Smooth muscle cell (in vitro differentiated cells): ENCODE data around the gene ZNF467. TPM values are rescaled to one million over a fixed set of nuclear protein-coding genes. Genes with fewer than 3 reads are reported as not detected.

ENCODE experiments used
- DNase-seq: peaks from one replicate; lab custom pipeline; 2025; ENCODE audit not compliant: unreplicated experiment; lab: John Stamatoyannopoulos, UW
- H2AFZ ChIP-seq: fragments of 200-600 bp; sonication (generic); 2 replicates; pipeline ENCODE4 v1.6.0; 2016; ENCODE audit warnings: antibody characterized with exemption, low read depth, mild to moderate bottlenecking
- H3F3A ChIP-seq: fragments of 200-600 bp; sonication (generic); 2 replicates; pipeline ENCODE4 v1.6.0; 2017; ENCODE audit warnings: antibody characterized with exemption, low read depth
- H3K27ac ChIP-seq: fragments of 200-600 bp; sonication (generic); 2 replicates; pipeline ENCODE4 v1.5.1; 2016; ENCODE audit warnings: low read depth, mild to moderate bottlenecking
- H3K27me3 ChIP-seq: fragments of 200-600 bp; sonication (generic); 2 replicates; pipeline ENCODE4 v1.6.1; 2016; ENCODE audit warnings: low read depth, mild to moderate bottlenecking
- H3K36me3 ChIP-seq: fragments of 200-600 bp; sonication (generic); 2 replicates; pipeline ENCODE4 v1.5.1; 2016; ENCODE audit warnings: low read depth
- H3K4me1 ChIP-seq: fragments of 200-600 bp; sonication (generic); 2 replicates; pipeline ENCODE4 v1.5.1; 2016; ENCODE audit warnings: low read depth
- H3K4me2 ChIP-seq: fragments of 200-600 bp; sonication (generic); 2 replicates; pipeline ENCODE4 v1.6.0; 2016; ENCODE audit warnings: mild to moderate bottlenecking
- H3K4me3 ChIP-seq: fragments of 200-600 bp; sonication (generic); 2 replicates; pipeline ENCODE4 v1.5.1; 2016; ENCODE audit warnings: mild to moderate bottlenecking
- H3K79me2 ChIP-seq: fragments of 200-600 bp; sonication (generic); 2 replicates; pipeline ENCODE4 v1.6.0; 2016; ENCODE audit warnings: low read depth, mild to moderate bottlenecking
- H3K9ac ChIP-seq: fragments of 200-600 bp; sonication (generic); 2 replicates; pipeline ENCODE4 v1.6.0; 2016; ENCODE audit warnings: low read depth
- H3K9me3 ChIP-seq: fragments of 200-600 bp; sonication (generic); replicated peaks from 2 replicates; pipeline ENCODE4 v1.5.1; 2016; ENCODE audit warnings: low read depth
- H4K20me1 ChIP-seq: fragments of 200-600 bp; sonication (generic); 2 replicates; pipeline ENCODE4 v1.6.0; 2016; ENCODE audit warnings: low read depth
- WGBS: methylation state at CpG from one replicate; pipeline ENCODE4 v1.1.7; 2016; ENCODE audit warnings: low lambda C conversion rate; 5-methylcytosine and 5-hydroxymethylcytosine counted together
- polyA plus RNA-seq: library from polyadenylated mRNA; unstranded; fragments of >200 nt; fragmentation: Nextera tagmentation; extraction: Ambion mirVana; gene quantifications from 2 replicates; pipeline ENCODE4 v1.2.1, GENCODE V29; 2016
- total RNA-seq: library from RNA; depleted of rRNA; stranded (reverse); fragments of >200 nt; gene quantifications from 2 replicates; pipeline ENCODE4 v1.2.3, GENCODE V29; 2014
- TF ChIP-seq, protein P1 (sequence below): fragments of 200-600 bp; sonication (generic); IDR thresholded peaks from 2 replicates; pipeline ENCODE4 v1.5.1; 2017; ENCODE audit warnings: borderline replicate concordance, mild to moderate bottlenecking, antibody characterized with exemption; ENCODE audit not compliant: insufficient read depth, poor library complexity, severe bottlenecking

ZNF467 gene
- total and polyA plus RNA-seq, 2 experiments from 2014 or later, result 2.0 to 8.2 TPM

DNA sequence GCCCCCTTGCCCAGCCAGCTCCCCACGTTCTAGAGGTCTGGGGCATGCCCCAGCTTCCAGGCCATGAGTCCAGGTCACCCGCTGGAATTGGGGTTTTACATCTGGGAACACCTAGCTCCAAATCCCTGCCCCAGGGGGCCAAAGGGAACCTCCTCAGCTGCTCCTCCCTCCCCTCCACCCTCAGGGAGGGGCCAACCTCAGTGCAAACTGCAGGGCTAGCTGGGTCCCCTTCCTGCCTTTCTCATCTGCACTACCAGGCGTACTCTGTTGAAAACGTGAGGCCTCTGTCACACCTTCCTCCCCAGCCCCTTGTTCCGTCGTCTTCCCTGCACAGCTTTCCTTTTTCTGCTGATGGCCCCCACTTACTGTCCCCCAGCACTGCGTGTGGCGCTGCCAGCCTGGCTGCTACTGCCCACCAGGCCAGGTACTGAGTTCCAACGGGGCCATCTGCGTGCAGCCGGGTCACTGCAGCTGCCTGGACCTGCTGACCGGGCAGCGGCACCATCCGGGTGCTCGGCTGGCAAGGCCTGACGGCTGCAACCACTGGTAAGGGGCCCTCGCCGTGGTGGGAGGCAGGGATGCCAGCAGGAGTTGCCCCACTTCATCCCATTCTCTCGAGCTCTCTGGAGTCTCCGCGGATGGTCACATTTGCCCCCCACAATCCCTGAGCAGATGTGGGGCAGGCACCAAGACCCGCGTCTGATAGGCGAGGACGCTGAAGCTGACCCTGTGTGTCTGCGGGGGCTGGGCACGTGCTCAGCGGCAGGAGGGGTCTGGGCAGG is 40.1 kb upstream of the ZNF467 start:
- H3K79me2 ChIP-seq, result no peaks in the 10 kb centered on the region
- no peaks in the 10 kb centered on the region for H3K9me3 ChIP-seq
- H3K27me3 ChIP-seq, result no peaks in the 10 kb centered on the region
- no peak for DNase-seq
- H3F3A ChIP-seq, result no peaks in the 10 kb centered on the region
- H4K20me1 ChIP-seq, result no peaks in the 10 kb centered on the region
- no peaks in the 10 kb centered on the region for H3K36me3 ChIP-seq
- H3K9ac ChIP-seq, result no peak overlapping the region
- no peak overlapping the region for H3K4me3 ChIP-seq
- no peak overlapping the region for H3K4me2 ChIP-seq
- peaks cover 3% of the 10 kb centered on the region for H3K4me1 ChIP-seq
- TF ChIP-seq, protein P1, sequence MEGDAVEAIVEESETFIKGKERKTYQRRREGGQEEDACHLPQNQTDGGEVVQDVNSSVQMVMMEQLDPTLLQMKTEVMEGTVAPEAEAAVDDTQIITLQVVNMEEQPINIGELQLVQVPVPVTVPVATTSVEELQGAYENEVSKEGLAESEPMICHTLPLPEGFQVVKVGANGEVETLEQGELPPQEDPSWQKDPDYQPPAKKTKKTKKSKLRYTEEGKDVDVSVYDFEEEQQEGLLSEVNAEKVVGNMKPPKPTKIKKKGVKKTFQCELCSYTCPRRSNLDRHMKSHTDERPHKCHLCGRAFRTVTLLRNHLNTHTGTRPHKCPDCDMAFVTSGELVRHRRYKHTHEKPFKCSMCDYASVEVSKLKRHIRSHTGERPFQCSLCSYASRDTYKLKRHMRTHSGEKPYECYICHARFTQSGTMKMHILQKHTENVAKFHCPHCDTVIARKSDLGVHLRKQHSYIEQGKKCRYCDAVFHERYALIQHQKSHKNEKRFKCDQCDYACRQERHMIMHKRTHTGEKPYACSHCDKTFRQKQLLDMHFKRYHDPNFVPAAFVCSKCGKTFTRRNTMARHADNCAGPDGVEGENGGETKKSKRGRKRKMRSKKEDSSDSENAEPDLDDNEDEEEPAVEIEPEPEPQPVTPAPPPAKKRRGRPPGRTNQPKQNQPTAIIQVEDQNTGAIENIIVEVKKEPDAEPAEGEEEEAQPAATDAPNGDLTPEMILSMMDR, result no peak
- no peak overlapping the region for H2AFZ ChIP-seq
- no peak overlapping the region for H3K27ac ChIP-seq
- WGBS, result 91% methylated on average over 27 of the region's 28 CpGs

DNA sequence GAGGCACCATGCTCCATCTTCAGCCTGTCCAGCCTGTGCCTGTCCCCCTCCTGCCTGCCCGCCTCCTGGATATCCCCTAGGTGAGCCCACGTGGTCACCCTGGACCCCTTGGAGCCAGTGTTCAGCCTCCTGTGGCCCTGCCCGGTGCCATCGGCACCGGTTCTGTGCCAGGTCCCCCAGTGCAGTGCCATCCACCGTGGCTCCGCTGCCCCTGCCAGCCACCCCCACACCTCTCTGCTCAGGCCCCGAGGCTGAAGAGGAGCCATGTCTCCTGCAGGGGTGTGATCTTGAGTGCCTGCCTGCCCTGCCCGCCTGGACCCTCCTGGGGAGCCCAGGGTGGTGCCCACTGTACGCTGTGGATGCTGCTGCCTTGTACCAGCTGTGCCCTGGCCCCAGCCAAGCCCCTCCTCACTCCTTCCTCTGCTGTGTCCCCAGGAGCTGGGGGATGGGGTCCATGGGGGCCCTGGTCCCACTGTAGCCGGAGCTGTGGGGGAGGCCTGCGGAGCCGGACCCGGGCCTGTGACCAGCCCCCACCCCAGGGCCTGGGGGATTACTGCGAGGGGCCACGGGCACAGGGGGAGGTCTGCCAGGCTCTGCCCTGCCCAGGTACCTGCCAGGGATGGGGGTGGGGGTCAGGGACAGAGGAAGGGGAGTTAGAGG is 38.6 kb upstream of the ZNF467 start:
- H2AFZ ChIP-seq, result no peak overlapping the region
- 93% methylated on average over 15 of the region's 16 CpGs for WGBS
- no peaks in the 10 kb centered on the region for H3K79me2 ChIP-seq
- peaks cover 3% of the 10 kb centered on the region for H3K4me1 ChIP-seq
- H3K9me3 ChIP-seq, result no peaks in the 10 kb centered on the region
- no peaks in the 10 kb centered on the region for H4K20me1 ChIP-seq
- no peak overlapping the region for H3K27ac ChIP-seq
- no peak overlapping the region for H3K4me2 ChIP-seq
- no peaks in the 10 kb centered on the region for H3K27me3 ChIP-seq
- H3F3A ChIP-seq, result no peaks in the 10 kb centered on the region
- TF ChIP-seq, protein P1, result no peak
- no peaks in the 10 kb centered on the region for H3K36me3 ChIP-seq
- DNase-seq, result no peak
- no peak overlapping the region for H3K4me3 ChIP-seq
- no peak overlapping the region for H3K9ac ChIP-seq

DNA sequence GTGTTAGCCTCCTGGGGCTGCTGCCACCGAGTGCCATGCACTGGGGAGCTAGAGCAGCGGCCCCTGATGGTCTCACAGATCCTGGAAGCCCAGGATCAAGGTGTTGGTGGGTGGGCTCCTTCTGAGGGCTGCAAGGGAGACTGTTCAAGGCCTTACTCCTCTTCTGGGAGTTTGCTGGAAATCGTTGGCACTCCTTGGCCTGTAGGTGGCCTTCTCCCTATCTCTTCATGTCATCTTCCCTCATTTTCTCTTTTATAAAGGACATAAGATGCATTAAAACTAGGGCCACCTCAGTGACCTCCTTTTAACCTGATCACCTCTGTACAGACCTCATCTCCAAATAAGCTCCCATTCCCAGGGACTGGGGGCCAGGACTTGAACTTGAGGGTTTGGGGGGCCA is 37.8 kb upstream of the ZNF467 start:
- H3K9me3 ChIP-seq, result no peaks in the 10 kb centered on the region

More for the DNA sequence above, 37.8 kb upstream of the ZNF467 start:
- Histone ChIP-seq H3K9ac (no peak overlapping the region), H3K27ac (no peak overlapping the region), H3F3A (no peaks in the 10 kb centered on the region), H4K20me1 (no peaks in the 10 kb centered on the region), H3K4me3 (no peak overlapping the region), H3K27me3 (peaks cover 3% of the 10 kb centered on the region), H2AFZ (no peak overlapping the region), H3K4me2 (no peak overlapping the region), H3K4me1 (peaks cover 3% of the 10 kb centered on the region), H3K79me2 (no peaks in the 10 kb centered on the region), H3K36me3 (no peaks in the 10 kb centered on the region)
- DNase-seq, result no peak
- 34% methylated on average over 3 of the region's 3 CpGs for WGBS
- TF ChIP-seq, protein P1, result no peak
